DOHH2 (cell line): ENCODE results near the gene APOH.

ENCODE experiments used
- H3F3A ChIP-seq: fragments of 200-600 bp; sonication (generic), shearing (Covaris generic); 2 replicates; pipeline ENCODE4 v1.6.0; 2016; ENCODE audit warnings: antibody characterized with exemption, mild to moderate bottlenecking; ENCODE audit not compliant: control insufficient read depth, insufficient read depth
- H3K27ac ChIP-seq: fragments of 200-600 bp; sonication (generic); 2 replicates; pipeline ENCODE4 v1.5.1; 2014; ENCODE audit warnings: low read depth, mild to moderate bottlenecking, low read length, moderate library complexity
- H3K27me3 ChIP-seq: fragments of 200-600 bp; sonication (generic); 2 replicates; pipeline ENCODE4 v1.6.1; 2014; ENCODE audit warnings: mild to moderate bottlenecking, low read length, mixed read lengths; ENCODE audit not compliant: control insufficient read depth
- H3K36me3 ChIP-seq: fragments of 200-600 bp; sonication (generic); 2 replicates; pipeline ENCODE4 v1.6.1; 2014; ENCODE audit warnings: mild to moderate bottlenecking, low read length, moderate library complexity, mixed read lengths; ENCODE audit not compliant: control insufficient read depth
- H3K4me1 ChIP-seq: fragments of 200-600 bp; sonication (generic); 2 replicates; pipeline ENCODE4 v1.6.1; 2014; ENCODE audit warnings: mild to moderate bottlenecking, low read length, mixed read lengths; ENCODE audit not compliant: control insufficient read depth
- H3K4me2 ChIP-seq: fragments of 200-600 bp; sonication (generic); 2 replicates; pipeline ENCODE4 v1.6.0; 2014; ENCODE audit warnings: mild to moderate bottlenecking, low read length, moderate library complexity
- H3K4me3 ChIP-seq: fragments of 200-600 bp; sonication (generic); 2 replicates; pipeline ENCODE4 v1.5.1; 2014; ENCODE audit warnings: mild to moderate bottlenecking, low read length, mixed read lengths
- H3K79me2 ChIP-seq: fragments of 200-600 bp; sonication (generic); 2 replicates; pipeline ENCODE4 v1.6.1; 2014; ENCODE audit warnings: mild to moderate bottlenecking, low read length, mixed read lengths; ENCODE audit not compliant: control insufficient read depth
- H3K9me2 ChIP-seq: fragments of 200-600 bp; sonication (generic); replicated peaks from 2 replicates; pipeline ENCODE4 v1.6.1; 2014; ENCODE audit warnings: mild to moderate bottlenecking, low read length, mixed read lengths; ENCODE audit not compliant: control insufficient read depth
- H3K9me3 ChIP-seq: fragments of 200-600 bp; sonication (generic); 2 replicates; pipeline ENCODE4 v1.6.1; 2014; ENCODE audit warnings: antibody characterized with exemption, low read length, mixed read lengths; ENCODE audit not compliant: control insufficient read depth, insufficient read depth
- H4K20me1 ChIP-seq: fragments of 200-600 bp; sonication (generic); 2 replicates; pipeline ENCODE4 v1.6.0; 2014; ENCODE audit warnings: low read depth, mild to moderate bottlenecking, antibody characterized with exemption, low read length, moderate library complexity; ENCODE audit not compliant: control insufficient read depth, insufficient read depth
- EZH2phosphoT487 ChIP-seq: fragments of 200-600 bp; sonication (generic); IDR thresholded peaks from 2 replicates; pipeline ENCODE4 v1.6.1; 2017; ENCODE audit warnings: borderline replicate concordance, mild to moderate bottlenecking, antibody characterized with exemption, low read length, moderate library complexity, mixed read lengths
- TF ChIP-seq, protein P1 (sequence below): fragments of 200-600 bp; sonication (generic); IDR thresholded peaks from one replicate; pipeline ENCODE4 v1.5.1; 2014; ENCODE audit warnings: antibody characterized with exemption, mild to moderate bottlenecking, low read depth, low read length; ENCODE audit not compliant: poor library complexity, severe bottlenecking

The APOH gene

DNA sequence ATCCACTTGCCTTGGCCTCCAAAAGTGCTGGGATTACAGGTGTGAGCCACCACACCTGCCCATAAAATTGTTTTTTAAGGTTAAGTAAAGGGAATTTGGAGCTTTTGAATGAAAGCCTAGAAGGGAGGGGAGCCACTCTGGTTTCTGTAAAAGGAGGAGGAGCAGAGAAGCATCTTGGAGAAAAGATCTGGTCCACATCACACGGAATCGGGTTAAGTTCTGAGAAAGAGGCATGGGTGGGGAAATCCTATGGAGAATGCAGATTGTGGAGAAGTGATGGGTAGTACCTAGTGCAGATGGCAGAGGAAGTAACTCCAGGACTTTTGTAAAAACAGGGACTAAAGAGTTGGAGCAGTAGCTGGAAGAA, 19.0 kb downstream of the APOH start:
- Histone ChIP-seq H3K27ac (no peak overlapping the region), H3K79me2 (no peaks in the 10 kb centered on the region), H3K27me3 (no peaks in the 10 kb centered on the region)

DNA sequence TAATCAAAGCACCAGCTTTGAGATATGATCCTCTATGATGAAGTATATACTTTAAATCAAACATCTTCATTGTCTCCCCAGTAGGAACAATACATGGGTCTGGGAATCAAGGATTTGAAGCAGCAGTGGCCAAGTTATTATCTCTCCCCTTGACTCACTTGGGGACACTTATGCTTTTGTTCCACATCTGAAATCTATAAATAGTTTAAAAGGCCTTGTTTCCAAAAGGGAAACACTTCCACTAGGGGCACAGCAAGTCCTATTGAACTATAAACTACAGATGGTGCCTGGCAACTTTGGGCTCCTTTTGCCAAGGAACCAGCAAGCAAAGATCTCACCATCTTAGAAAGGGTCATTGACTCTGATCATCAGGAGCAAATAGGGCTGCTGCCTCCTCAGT, 21.3 kb downstream of the APOH start:
- TF ChIP-seq, protein P1, sequence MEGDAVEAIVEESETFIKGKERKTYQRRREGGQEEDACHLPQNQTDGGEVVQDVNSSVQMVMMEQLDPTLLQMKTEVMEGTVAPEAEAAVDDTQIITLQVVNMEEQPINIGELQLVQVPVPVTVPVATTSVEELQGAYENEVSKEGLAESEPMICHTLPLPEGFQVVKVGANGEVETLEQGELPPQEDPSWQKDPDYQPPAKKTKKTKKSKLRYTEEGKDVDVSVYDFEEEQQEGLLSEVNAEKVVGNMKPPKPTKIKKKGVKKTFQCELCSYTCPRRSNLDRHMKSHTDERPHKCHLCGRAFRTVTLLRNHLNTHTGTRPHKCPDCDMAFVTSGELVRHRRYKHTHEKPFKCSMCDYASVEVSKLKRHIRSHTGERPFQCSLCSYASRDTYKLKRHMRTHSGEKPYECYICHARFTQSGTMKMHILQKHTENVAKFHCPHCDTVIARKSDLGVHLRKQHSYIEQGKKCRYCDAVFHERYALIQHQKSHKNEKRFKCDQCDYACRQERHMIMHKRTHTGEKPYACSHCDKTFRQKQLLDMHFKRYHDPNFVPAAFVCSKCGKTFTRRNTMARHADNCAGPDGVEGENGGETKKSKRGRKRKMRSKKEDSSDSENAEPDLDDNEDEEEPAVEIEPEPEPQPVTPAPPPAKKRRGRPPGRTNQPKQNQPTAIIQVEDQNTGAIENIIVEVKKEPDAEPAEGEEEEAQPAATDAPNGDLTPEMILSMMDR = no peak
- no peak for TF ChIP-seq EZH2phosphoT487
- H3K9me2 ChIP-seq = no peaks in the 10 kb centered on the region
- H3K4me1 ChIP-seq = no peaks in the 10 kb centered on the region
- H3F3A ChIP-seq = no peaks in the 10 kb centered on the region
- H3K4me2 ChIP-seq = no peak overlapping the region
- H3K79me2 ChIP-seq = no peaks in the 10 kb centered on the region
- no peaks in the 10 kb centered on the region for H3K36me3 ChIP-seq
- no peaks in the 10 kb centered on the region for H4K20me1 ChIP-seq
- H3K27ac ChIP-seq = no peak overlapping the region
- no peaks in the 10 kb centered on the region for H3K9me3 ChIP-seq
- H3K4me3 ChIP-seq = no peak overlapping the region
- H3K27me3 ChIP-seq = no peaks in the 10 kb centered on the region

More for the DNA sequence above, 19.0 kb downstream of the APOH start:
- Histone ChIP-seq H3K9me2 (no peaks in the 10 kb centered on the region), H4K20me1 (no peaks in the 10 kb centered on the region), H3K9me3 (no peaks in the 10 kb centered on the region), H3K4me3 (no peak overlapping the region), H3F3A (no peaks in the 10 kb centered on the region), H3K4me1 (no peaks in the 10 kb centered on the region), H3K4me2 (no peak overlapping the region), H3K36me3 (no peaks in the 10 kb centered on the region)
- TF ChIP-seq EZH2phosphoT487 = no peak
- TF ChIP-seq, protein P1 = no peak

DNA sequence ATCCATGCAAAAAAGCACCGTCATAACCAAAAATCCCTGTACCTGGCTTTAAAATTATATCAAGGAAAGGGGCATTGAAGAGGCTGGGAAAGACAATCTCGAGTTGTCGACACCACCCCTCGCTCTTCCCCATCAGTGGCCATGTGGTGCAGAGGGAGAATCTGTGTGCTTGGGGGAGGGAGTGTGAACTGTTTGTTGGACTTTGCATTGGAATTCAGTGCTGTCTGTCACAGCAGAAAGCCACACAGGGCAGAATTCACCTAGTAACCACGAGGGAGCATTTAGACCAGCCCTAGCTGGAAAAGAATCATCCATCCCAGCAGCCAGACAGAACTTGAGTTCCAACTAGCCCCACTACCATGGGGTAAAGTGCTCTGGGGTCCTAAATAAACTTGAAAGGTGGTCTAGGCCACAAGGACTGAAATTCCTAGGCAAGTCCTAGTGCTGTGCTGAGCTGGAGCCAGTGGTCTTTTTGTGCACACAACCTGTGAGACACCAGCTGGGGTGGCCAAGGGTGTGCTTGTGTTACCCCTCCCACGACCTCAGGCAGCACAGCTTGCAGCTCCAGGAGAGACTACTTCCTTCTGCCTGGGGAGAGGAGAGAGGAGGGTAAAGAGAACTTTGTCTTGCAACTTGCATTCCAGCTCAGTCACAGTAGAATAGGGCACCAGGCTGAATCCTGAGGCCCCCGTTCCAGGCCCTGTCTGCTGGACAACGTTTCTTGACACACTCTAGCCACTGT, 25.8 kb downstream of the APOH start:
- no peak overlapping the region for H3K4me2 ChIP-seq
- H3K4me3 ChIP-seq = no peak overlapping the region
- no peak overlapping the region for H3K27ac ChIP-seq
- peaks cover 9% of the 10 kb centered on the region for H3K4me1 ChIP-seq
- no peaks in the 10 kb centered on the region for H3K9me3 ChIP-seq
- TF ChIP-seq, protein P1 = no peak
- TF ChIP-seq EZH2phosphoT487 = no peak
- H3K9me2 ChIP-seq = no peaks in the 10 kb centered on the region
- no peaks in the 10 kb centered on the region for H3F3A ChIP-seq
- no peaks in the 10 kb centered on the region for H4K20me1 ChIP-seq
- no peaks in the 10 kb centered on the region for H3K27me3 ChIP-seq
- H3K79me2 ChIP-seq = no peaks in the 10 kb centered on the region
- no peaks in the 10 kb centered on the region for H3K36me3 ChIP-seq
